Trophoblast cell (in vitro differentiated cells and primary cell): ENCODE results near the gene IL1F10.

Source experiments
- DNase-seq, 2 donors: peaks; one replicate each; pipeline ENCODE4 v3.0.0-alpha.2; 2016
- H2AFZ ChIP-seq: 2 replicates; pipeline ENCODE4 v1.6.1; 2013; ENCODE audit warnings: low read length, moderate library complexity, mild to moderate bottlenecking; ENCODE audit not compliant: insufficient read depth, poor library complexity
- H2AK5ac ChIP-seq: 2 replicates; pipeline ENCODE4 v1.6.1; 2013; ENCODE audit warnings: mild to moderate bottlenecking, low read length
- H2BK120ac ChIP-seq: 2 replicates; pipeline ENCODE4 v1.6.1; 2013; ENCODE audit warnings: low read length, mild to moderate bottlenecking, moderate library complexity; ENCODE audit not compliant: insufficient read depth, poor library complexity
- H2BK12ac ChIP-seq: 2 replicates; pipeline ENCODE4 v1.6.1; 2013; ENCODE audit warnings: mild to moderate bottlenecking, low read length, moderate library complexity
- H2BK5ac ChIP-seq: 2 replicates; pipeline ENCODE4 v1.6.1; 2013; ENCODE audit warnings: low read length, low read depth, moderate library complexity, mild to moderate bottlenecking; ENCODE audit not compliant: poor library complexity
- H3K14ac ChIP-seq: 2 replicates; pipeline ENCODE4 v1.6.1; 2013; ENCODE audit warnings: mild to moderate bottlenecking, low read length
- H3K18ac ChIP-seq: 2 replicates; pipeline ENCODE4 v1.6.1; 2013; ENCODE audit warnings: mild to moderate bottlenecking, low read length
- H3K23ac ChIP-seq: 2 replicates; pipeline ENCODE4 v1.6.1; 2013; ENCODE audit warnings: low read length
- H3K27ac ChIP-seq: 2 replicates; pipeline ENCODE4 v1.5.1; 2013; ENCODE audit warnings: low read depth, mild to moderate bottlenecking, inconsistent platforms, low read length, moderate library complexity
- H3K27me3 ChIP-seq: 2 replicates; pipeline ENCODE4 v1.6.1; 2013; ENCODE audit warnings: inconsistent platforms, mild to moderate bottlenecking, low read length, moderate library complexity; ENCODE audit not compliant: insufficient read depth
- H3K36me3 ChIP-seq, 2 experiments: 1 replicate in 1 of 2; 2 replicates in 1 of 2; pipeline ENCODE4 v1.6.1; 2013; ENCODE audit warnings: low read length in 2 of 2, mild to moderate bottlenecking in 2 of 2, moderate library complexity in 1 of 2; ENCODE audit not compliant: insufficient read depth in 2 of 2, control insufficient read depth in 1 of 2
- H3K4ac ChIP-seq: 2 replicates; pipeline ENCODE4 v1.6.1; 2013; ENCODE audit warnings: low read depth, mild to moderate bottlenecking, low read length, moderate library complexity
- H3K4me1 ChIP-seq, 2 experiments: 1 replicate in 1 of 2; 2 replicates in 1 of 2; pipeline ENCODE4 v1.6.1; 2013; ENCODE audit warnings: low read length in 2 of 2, mild to moderate bottlenecking in 2 of 2, moderate library complexity in 1 of 2; ENCODE audit not compliant: insufficient read depth in 2 of 2, control insufficient read depth in 1 of 2
- H3K4me2 ChIP-seq: 2 replicates; pipeline ENCODE4 v1.6.1; 2013; ENCODE audit warnings: inconsistent platforms, mild to moderate bottlenecking, low read length, moderate library complexity
- H3K4me3 ChIP-seq: 2 replicates; pipeline ENCODE4 v1.5.1; 2013; ENCODE audit warnings: mild to moderate bottlenecking, low read depth, low read length, inconsistent platforms
- H3K79me1 ChIP-seq: one replicate; pipeline ENCODE4 v1.6.1; 2013; ENCODE audit warnings: low read length
- H3K79me2 ChIP-seq: 2 replicates; pipeline ENCODE4 v1.6.1; 2013; ENCODE audit warnings: low read length, mild to moderate bottlenecking; ENCODE audit not compliant: control insufficient read depth, insufficient read depth, poor library complexity
- H3K9ac ChIP-seq: 2 replicates; pipeline ENCODE4 v1.6.1; 2013; ENCODE audit warnings: mild to moderate bottlenecking, low read length
- H3K9me3 ChIP-seq: 2 replicates; pipeline ENCODE4 v1.6.1; 2013; ENCODE audit warnings: low read depth, mild to moderate bottlenecking, control low read depth, inconsistent platforms, low read length; ENCODE audit not compliant: insufficient read depth
- H4K12ac ChIP-seq: 2 replicates; pipeline ENCODE4 v1.6.1; 2013; ENCODE audit warnings: low read depth, mild to moderate bottlenecking, low read length, moderate library complexity
- H4K8ac ChIP-seq: 2 replicates; pipeline ENCODE4 v1.6.1; 2013; ENCODE audit warnings: low read depth, mild to moderate bottlenecking, low read length, moderate library complexity
- H4K91ac ChIP-seq: one replicate; pipeline ENCODE4 v1.6.1; 2013; ENCODE audit warnings: low read depth, mild to moderate bottlenecking, low read length, moderate library complexity
- WGBS: extraction: QIAGEN DNeasy Blood & Tissue Kit; methylation state at CpG from one replicate; pipeline ENCODE4 v1.1.7; 2013; ENCODE audit warnings: missing lambda C conversion rate; ENCODE audit not compliant: insufficient read length, insufficient coverage; ENCODE audit errors: extremely low coverage; 5-methylcytosine and 5-hydroxymethylcytosine counted together

The IL1F10 gene

DNA sequence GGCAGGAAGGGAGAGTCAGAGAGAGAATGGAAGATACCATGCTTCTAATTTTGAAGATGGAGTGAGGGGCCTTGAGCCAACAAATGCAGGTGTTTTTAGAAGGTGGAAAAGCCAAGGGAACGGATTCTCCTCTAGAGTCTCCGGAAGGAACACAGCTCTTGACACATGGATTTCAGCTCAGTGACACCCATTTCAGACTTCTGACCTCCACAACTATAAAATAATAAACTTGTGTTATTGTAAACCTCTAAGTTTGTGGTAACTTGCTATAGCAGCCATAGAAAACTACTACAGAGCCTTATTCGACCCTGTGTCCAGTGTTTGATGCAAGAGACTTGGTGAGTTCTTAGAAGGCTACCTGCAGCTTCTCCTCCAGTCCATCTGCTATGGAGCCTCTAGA lies 7.8 kb downstream of the IL1F10 start:
- H3K79me1 ChIP-seq, result no peaks in the 10 kb centered on the region

DNA sequence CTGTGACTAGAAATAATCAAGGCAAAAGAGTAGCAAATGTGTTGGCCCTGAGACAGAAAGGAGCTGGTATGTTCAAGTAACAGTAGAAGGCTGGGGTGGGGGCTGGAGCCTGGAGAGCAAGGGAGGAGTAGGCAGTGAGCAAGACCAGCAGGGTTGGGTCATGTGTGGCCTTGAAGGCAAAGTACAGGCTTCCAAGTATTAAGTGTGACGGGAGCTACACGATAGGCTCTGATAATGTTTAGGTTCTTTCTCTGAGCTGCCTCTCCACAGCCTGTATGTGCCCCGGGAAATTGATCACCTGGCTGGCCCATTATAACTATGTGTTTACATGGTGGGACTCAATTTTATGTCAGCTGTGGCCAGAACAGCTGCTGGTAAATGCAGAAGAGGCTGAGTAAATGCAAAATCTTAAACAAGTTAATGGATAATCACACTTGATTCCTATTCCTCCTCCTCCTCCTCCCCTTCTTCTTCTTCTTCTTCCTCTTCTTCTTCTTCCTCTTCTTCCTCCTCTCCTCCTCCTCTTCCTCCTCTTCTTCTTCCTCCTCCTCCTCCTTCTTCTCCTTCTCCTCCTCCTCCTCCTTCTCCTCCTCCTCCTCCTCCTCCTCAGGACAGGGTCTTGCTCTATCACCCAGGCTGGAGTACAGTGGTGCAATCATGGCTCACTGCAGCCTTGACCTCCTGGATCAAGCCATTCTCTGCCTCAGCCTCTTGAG lies 9.3 kb downstream of the IL1F10 start:
- Histone ChIP-seq H4K12ac (no peak overlapping the region), H3K79me2 (no peaks in the 10 kb centered on the region), H3K4me2 (no peak overlapping the region), H4K91ac (no peak overlapping the region), H3K4me3 (no peak overlapping the region), H3K27ac (no peak overlapping the region), H3K9me3 (peaks cover 2% of the 10 kb centered on the region), H3K79me1 (no peaks in the 10 kb centered on the region), H2BK5ac (no peak overlapping the region), H2AK5ac (no peak overlapping the region), H2AFZ (no peak overlapping the region), H3K4me1 (peaks cover 0 to 2% of the 10 kb centered on the region in 2 experiments), H3K36me3 (no peaks in the 10 kb centered on the region), H3K14ac (no peak overlapping the region), H3K23ac (no peak overlapping the region), H2BK12ac (no peak overlapping the region), H2BK120ac (no peak overlapping the region), H3K27me3 (no peaks in the 10 kb centered on the region), H3K9ac (no peak overlapping the region), H4K8ac (no peak overlapping the region), H3K4ac (no peak overlapping the region), H3K18ac (no peak overlapping the region)
- WGBS, result no CpG with 5 or more reads among the region's 3 CpGs
- no peak for DNase-seq

More for the DNA sequence above, 7.8 kb downstream of the IL1F10 start:
- no peak for DNase-seq
- H2BK12ac ChIP-seq, result no peak overlapping the region
- WGBS, result no CpG with 5 or more reads among the region's 3 CpGs
- no peak overlapping the region for H2BK5ac ChIP-seq
- no peak overlapping the region for H3K9ac ChIP-seq
- no peak overlapping the region for H3K4me3 ChIP-seq
- no peaks in the 10 kb centered on the region for H3K27me3 ChIP-seq
- H3K23ac ChIP-seq, result no peak overlapping the region
- H3K4me2 ChIP-seq, result no peak overlapping the region
- no peak overlapping the region for H3K27ac ChIP-seq
- H3K14ac ChIP-seq, result no peak overlapping the region
- no peak overlapping the region for H2BK120ac ChIP-seq
- no peak overlapping the region for H2AK5ac ChIP-seq
- H4K91ac ChIP-seq, result no peak overlapping the region
- H3K9me3 ChIP-seq, result peaks cover 2% of the 10 kb centered on the region
- H3K4ac ChIP-seq, result no peak overlapping the region
- no peak overlapping the region for H4K8ac ChIP-seq
- no peak overlapping the region for H3K18ac ChIP-seq
- H2AFZ ChIP-seq, result no peak overlapping the region
- no peaks in the 10 kb centered on the region for H3K36me3 ChIP-seq
- no peak overlapping the region for H4K12ac ChIP-seq
- no peaks in the 10 kb centered on the region for H3K79me2 ChIP-seq
- peaks cover 0 to 3% of the 10 kb centered on the region in 2 experiments for H3K4me1 ChIP-seq

DNA sequence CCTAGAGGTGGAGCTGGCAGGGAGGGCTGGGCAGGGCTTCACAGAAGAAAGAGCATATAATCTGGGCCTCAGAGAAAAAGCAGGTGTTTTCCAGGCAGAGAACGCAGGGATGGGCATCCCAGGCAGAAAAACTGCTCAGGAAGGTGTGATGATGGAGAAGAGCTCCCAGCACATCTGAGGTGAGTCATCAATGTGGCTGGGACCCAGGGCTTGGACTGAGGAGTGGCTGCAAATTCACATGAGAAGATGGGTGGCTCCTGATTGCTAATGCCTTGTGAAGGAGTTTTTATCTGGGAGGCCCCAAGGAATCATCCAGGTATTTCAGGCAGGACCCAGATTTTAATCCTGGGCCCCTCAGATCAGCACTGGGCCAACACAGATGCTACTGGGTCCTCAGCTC lies 10.2 kb downstream of the IL1F10 start:
- no peak overlapping the region for H3K14ac ChIP-seq
- H3K79me2 ChIP-seq, result no peaks in the 10 kb centered on the region
- no peaks in the 10 kb centered on the region for H3K79me1 ChIP-seq
- H3K9me3 ChIP-seq, result no peaks in the 10 kb centered on the region
- H3K27ac ChIP-seq, result no peak overlapping the region
- H3K9ac ChIP-seq, result no peak overlapping the region
- no peak overlapping the region for H2AK5ac ChIP-seq
- H2AFZ ChIP-seq, result no peak overlapping the region
- no peak overlapping the region for H2BK5ac ChIP-seq
- no peak overlapping the region for H4K91ac ChIP-seq
- DNase-seq, result no peak
- no peak overlapping the region for H4K8ac ChIP-seq
- no peak overlapping the region for H3K4me3 ChIP-seq
- no peaks in the 10 kb centered on the region for H3K27me3 ChIP-seq
- H3K4me2 ChIP-seq, result no peak overlapping the region
- WGBS, result no CpG with 5 or more reads among the region's 1 CpG
- H3K4ac ChIP-seq, result no peak overlapping the region
- no peak overlapping the region for H4K12ac ChIP-seq
- no peak overlapping the region for H3K23ac ChIP-seq
- no peaks in the 10 kb centered on the region for H3K36me3 ChIP-seq
- no peak overlapping the region for H2BK120ac ChIP-seq
- H2BK12ac ChIP-seq, result no peak overlapping the region
- H3K18ac ChIP-seq, result no peak overlapping the region
- H3K4me1 ChIP-seq, result no peaks in the 10 kb centered on the region

DNA sequence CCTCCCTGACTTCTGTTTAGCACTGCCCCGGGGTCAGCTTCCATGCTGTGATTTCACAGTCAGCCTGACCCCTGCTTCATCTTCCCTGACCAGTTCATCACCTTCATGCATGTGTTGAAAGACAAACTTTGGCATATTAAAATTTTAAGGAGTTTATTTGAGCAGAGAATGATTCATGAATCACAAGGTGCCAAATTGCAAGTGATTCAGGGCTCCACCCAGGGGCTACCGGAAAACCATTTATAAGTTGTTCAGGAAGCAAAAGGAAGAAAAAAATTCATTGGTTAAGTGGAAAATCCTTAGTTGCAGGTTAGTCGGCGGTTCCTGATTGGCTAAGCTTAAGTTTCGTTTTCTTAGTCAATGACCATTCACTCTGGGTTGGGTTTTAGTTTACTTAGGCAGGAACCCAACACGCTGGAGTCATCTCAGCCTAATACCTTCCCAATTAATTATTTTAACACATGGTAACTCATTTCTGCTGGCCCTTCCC lies 10.6 kb downstream of the IL1F10 start:
- WGBS, result no CpG with 5 or more reads among the region's 6 CpGs
- Histone ChIP-seq H3K9me3 (no peaks in the 10 kb centered on the region), H4K12ac (no peak overlapping the region), H3K27me3 (no peaks in the 10 kb centered on the region), H3K79me2 (no peaks in the 10 kb centered on the region), H2AK5ac (no peak overlapping the region), H3K4me1 (no peaks in the 10 kb centered on the region), H4K8ac (no peak overlapping the region), H3K36me3 (no peaks in the 10 kb centered on the region), H3K4ac (no peak overlapping the region), H3K14ac (no peak overlapping the region), H3K23ac (no peak overlapping the region), H3K9ac (no peak overlapping the region), H2BK120ac (no peak overlapping the region), H3K79me1 (no peaks in the 10 kb centered on the region), H2BK12ac (no peak overlapping the region), H4K91ac (no peak overlapping the region), H3K27ac (no peak overlapping the region), H3K4me3 (no peak overlapping the region), H2BK5ac (no peak overlapping the region), H3K18ac (no peak overlapping the region), H3K4me2 (no peak overlapping the region), H2AFZ (no peak overlapping the region)
- no peak for DNase-seq
